ENCODE data around the gene SPN.
"Not testable (repeated sequence)": the region's sequence is repeated elsewhere in the genome, so short reads cannot be mapped to it uniquely, and the experiment has no call there.

SPN gene

DNA sequence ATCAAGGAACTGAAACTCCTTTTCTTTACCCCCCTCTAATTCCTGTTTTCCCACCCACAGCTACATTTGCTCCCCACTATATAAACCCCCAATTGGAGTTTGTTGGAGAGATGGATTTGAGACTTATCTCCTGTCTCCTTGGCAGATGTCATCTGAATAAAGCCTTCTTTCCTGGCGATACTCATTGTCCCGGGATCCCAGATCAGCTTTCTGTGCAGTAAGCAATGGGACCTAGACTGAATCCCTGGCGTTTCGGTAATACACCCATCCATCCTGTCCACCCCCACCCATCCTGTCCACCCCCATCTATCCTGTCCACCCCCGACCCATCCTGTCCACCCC is 38.1 kb downstream of the SPN start:
- DNase-seq (ENCODE audit: low spot score) = no peak

DNA sequence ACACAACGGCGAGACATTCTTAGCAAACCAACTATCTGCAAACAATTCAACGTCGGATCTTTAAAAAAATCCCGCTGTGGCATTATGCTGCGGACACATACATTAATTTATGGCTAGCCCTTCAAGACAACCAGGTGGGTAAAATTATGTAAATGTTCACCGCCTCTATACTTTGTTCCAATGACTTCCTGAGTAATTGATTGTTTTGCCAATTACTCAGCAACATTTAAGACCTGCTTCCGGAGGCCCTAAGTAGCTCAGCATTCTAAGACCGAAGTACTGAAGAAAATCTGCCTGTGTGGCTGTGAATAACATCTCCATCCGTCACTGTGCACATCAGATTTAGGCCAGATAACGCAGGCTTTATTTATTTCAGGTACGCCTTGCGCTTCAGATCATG is 39.2 kb downstream of the SPN start:
- no peak for DNase-seq (ENCODE audit: low spot score)

DNA sequence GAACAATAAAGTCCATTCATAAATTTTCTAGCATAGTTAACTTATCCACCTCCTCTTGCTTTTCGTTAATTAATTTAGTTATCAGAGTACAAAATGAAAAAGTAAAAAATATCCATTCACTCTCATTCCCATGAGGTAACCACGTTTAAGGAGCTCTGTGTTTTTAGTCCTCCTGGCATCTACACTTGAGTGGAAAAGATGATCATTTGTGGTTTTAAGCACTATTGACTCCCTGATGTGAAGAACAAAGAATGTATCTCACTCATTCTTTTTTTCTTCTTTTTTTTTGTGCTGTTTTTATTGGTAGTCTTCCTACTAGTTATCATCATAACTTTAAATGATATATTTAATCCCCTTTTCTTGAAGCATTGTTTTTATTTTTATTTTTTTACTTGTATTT is 42.0 kb downstream of the SPN start:
- DNase-seq (ENCODE audit: low spot score) = no peak

DNA sequence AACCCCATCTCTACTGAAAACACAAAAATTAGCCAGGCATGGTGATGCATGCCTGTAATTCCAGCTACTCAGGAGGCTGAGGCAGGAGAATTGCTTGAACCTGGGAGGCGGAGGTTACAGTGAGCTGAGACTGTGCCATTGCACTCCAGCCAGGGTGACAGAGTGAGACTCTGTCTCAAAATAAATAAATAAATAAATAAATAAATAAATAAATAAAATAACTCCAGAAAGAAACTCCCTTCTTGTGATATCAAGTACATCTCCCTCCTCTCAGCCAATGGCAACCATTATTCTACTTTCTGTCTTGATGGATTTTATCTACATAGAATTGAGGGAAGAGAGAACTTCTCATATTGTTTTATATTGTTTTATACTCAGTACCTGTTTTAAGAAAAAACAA is 44.1 kb downstream of the SPN start:
- DNase-seq (ENCODE audit: low spot score) = not testable (repeated sequence)

DNA sequence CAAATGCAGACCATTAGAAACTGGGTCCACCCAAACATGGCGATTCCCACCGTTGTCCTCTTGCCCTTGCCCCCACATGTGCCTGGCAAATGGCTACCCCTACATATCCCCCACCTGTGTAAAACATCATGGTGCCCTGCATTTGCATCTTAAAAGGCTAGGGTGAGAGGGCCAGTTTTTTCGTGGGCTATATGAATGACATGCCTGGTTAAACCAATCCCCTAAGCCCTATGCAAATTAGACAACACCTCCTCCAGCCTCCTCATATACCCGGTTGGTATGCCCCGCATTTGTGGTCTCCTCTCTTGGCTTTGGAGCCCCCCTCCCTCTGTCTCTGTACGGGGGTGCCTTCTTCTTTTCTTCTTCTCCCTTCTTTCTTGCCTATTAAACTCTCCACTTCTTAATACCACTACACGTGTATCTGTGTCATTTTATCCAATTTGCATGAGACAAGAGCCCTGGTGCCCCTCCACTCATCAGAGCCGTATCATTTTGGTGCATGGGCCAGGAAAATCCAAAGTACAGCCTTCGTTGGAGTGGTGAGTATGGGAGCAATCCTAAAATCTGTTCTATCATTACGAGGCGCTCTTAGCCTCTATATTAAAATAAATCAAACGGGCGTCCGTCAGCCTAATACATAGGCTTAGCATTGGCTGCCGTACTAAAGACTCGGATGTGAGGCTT is 46.0 kb downstream of the SPN start:
- DNase-seq (ENCODE audit: low spot score) = no peak

DNA sequence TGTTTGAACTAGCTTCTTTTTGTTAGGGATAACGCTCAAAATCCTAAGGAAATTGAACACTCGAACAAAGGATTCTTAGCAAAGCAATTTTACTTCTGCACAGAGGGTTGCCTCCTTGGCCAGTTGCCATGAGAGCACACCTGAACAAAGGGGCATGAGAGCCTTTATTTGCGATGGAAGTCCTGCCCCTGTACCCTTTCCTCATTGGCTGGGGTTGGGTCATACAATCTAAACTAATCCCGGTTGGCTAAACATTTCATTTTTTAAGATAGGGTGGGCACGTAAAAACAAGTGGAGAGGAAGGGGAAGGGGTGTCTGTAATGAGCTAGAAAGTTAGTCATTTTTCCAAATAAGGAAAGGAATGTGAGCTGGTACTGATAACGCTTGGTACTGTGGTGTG is 46.6 kb downstream of the SPN start:
- not testable (repeated sequence) for DNase-seq (ENCODE audit: low spot score)

DNA sequence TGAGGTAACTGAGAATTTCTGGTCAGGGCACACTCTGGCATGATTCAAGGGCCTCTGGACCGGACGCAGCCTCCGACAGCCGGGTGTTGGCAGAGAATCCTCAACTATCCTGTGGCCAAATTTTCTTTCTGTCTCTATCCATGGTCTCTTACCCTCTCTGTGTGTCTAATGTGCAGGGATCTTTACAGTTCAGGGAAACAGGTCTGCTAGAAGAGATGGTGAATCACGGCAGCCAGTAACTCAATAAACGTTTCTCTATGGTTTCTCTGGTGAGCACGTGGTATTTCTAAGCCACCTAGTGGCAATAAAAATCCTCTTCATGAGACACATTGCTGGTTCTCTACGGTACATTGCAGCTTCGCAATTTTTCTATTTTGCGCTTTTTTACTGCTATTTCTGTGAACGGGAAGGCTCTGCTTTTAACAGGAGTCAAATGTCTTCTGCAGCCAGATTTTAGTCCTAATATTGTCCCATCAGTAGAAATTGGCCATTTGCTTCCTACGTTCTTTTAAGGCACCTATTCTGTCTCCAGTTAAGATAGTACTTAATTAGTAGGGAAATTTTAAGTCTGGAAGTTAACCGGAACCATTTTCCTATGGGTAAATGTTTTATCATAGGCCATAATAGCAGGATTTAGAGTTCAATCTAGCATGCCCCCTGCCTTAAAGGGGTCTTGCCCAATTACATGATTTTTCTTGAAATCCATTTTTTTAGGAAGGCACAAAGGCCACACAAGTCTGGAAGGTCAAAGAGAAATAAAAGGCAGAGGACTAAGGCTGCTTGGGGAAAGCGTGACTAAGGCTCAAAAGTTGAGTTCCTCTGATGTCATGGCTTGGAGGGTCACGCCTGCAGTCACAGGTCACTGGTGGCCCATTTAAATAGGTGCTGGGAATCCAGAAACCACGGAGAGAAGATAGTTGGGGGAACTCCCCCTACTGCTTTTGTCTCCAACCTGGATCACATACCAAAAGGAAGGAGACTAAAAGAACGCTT is 47.5 kb downstream of the SPN start:
- no peak for DNase-seq (ENCODE audit: low spot score)

DNA sequence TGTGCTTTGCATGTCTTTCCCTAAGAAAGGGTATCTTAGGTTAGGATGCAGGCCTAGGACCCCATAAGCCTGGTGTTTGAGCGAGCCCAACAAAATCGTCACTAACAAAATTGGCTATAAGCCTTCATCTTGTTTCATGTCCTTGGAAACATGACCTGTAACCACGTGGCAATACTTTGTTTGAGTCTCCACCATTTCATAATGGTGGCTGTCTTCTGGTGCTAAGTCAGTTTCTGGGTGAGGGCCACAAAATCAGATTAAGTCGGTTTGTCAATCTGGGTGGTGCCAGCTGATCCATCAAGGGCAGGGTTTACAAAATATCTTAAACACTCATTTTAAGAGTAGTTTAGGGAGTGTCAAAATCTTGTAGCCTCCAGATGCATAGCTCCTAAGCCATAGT is 49.8 kb downstream of the SPN start:
- no peak for DNase-seq (ENCODE audit: low spot score)

DNA sequence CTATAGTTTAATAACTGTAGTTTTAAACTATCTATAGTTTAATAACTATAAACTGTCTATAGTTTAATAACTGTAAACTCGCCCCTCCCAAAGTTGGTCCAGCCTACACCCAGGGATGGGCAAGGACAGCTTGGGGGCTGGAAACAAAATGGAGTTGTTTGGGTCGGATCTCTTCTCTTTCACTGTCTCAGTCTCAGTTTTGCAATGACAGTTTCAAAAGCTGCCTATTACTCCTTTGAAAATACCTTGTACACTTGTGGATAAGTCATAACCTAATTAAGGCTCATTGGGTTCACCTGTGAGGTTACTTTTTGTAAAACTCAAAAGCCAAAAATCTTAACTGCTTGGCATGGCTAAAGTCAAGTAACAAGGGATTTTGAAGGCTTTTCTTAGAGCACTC is 51.3 kb downstream of the SPN start:
- no peak for DNase-seq (ENCODE audit: low spot score)

DNA sequence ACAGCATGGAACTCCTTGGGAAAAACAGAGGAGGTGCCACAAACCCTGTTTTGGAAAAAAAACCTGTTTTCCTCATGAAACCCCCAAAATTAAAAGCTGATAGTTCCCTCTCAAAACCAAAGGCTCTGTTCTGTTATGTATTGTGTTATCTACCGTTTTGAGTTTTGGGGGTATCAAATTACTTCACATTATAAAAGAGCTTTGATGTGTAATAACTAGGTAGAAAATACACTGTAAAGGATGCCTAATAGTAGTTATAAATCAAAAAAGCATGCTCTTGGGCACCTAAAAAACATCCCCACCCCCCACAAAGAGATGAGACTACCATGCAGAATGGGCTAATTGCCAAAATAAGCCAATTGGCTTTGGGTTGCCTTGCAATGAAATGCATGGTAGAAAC is 51.9 kb downstream of the SPN start:
- no peak for DNase-seq (ENCODE audit: low spot score)

DNA sequence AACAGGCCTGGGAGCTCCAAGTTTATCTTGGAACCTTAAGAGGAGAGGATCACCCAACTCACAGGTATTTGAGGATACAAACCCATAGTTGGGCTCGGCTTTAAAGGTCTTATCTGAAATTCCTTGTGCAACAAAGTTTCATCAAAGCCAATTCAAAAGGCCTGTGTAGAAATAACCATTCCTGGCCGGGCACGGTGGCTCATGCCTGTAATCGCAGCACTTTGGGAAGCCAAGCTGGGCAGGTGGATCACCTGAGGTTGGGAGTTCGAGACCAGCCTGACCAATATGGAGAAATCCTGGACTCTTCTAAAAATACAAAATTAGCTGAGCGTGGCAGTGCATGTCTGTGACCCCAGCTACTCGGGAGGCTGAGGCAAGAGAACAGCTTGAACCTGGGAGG is 54.1 kb downstream of the SPN start:
- DNase-seq (ENCODE audit: low spot score) = no peak

DNA sequence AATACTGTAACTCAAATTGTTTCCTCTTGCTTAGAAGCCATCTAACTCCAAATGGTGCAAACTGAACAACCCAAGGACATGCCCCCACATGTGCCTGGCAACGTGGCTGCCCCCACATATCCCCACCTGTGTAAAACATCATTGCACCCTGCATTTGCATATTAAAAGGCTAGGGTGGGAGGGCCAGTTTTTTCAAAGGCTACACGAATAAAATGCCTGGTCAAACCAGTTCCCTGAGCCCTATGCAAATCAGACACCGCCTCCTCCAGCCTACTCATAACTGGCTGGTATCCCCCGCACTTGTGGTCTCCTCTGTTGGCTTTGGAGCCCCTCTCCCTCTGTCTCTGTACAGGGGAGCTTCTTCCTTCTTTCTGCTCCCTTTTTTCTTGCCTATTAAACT is 56.0 kb downstream of the SPN start:
- no peak for DNase-seq (ENCODE audit: low spot score)
